ENCODE results near the gene AAGAB.
"Not testable (repeated sequence)": the region's sequence is repeated elsewhere in the genome, so short reads cannot be mapped to it uniquely, and the experiment has no call there.

Gene AAGAB

DNA sequence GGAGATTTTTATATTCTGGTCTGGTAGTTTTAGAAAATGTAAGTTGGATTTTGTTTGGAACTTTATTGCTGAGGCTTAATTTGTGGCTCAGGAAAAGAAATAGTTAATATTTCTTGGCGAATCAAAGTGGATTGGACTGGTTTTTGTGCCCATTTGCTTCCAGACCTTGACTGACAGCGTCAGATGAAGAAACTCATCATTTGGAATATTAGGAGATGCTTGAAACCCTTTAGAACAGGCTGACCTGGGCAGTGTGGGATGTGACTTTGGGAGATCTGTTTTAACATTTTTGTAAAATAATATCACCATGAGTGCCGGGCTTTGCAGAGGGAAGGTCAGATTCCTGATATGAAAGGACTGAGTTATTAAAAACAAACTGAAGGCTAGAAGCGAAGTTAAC, 83.0 kb downstream of the AAGAB start:
- DNase-seq (ENCODE audit: low spot score): no peak

DNA sequence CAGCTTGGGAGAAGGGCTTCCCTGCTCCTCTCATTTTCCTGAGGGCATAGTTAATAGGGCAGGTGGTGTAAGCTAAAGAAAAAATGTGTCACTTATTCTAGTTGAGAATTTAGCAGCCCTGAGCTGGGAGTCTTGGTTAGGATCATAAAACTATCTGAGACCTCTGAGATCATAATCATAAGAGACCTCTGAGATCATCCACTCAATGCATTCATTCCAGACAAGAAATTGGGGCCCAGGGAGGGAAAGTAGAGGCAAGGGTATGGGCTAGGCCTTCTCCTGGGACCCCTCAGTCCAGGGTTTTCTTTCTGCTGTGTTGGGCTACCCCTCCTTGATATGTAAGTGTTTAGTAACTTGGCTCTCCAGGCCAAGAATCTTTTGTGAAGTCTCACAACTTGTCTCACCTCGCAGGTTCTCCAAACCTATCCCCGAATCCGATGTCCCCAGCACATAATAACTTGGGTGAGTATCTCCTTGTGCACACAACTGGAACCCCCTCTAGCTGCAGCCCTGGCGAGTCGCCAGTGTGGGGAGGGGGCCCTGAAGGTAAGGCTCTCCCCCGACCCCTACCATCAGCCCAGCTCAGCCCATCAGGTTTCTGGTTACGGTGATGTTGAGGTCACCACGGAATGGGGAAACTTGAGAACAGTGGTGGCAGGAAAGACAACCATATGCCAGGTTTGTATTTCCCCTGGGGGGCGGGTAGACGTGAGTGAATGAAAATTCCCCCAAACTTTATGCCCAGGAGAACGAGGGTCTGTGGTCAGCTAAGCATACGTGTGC, 84.1 kb downstream of the AAGAB start:
- DNase-seq (ENCODE audit: low spot score): no peak

DNA sequence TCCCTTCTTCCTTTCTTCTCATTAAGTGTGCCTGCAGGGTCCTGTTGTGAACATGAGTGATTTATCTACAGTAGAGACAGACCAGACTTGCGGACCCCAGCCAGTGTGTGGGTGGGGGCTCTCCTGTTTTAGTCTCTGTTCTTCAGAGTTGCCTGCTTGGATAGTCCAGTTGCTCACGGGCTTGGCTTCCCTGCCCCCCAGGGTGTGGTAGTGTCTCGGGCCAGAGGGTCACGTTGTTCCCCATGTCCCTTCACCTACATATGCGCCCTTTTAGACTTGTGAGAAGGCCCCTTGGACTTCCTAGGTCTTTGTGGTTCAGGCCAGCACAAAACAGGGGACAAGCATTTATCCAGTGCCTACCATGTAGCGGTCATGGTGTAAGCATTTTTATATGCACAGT, 85.8 kb downstream of the AAGAB start:
- no peak for DNase-seq (ENCODE audit: low spot score)

DNA sequence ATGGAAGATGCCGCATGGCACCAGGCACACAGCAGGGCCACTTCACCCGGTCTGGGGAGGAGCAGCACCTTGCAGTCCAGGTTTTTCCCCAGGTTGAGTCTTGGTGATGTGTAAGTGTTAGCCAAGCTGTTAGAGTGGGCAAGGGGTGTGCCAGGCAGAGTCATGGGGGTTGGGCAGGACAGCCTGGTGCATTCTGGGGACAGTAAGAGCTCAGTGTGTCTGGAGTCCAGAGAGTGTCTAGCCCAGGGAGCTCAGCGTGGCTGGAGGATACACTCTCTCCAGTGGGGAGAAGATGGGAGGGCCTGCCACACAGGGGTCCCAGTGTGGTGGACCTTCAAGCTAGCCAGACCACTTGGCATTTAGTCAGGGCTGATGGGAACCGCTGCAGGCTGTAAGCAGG, 87.4 kb downstream of the AAGAB start:
- DNase-seq (ENCODE audit: low spot score): no peak

DNA sequence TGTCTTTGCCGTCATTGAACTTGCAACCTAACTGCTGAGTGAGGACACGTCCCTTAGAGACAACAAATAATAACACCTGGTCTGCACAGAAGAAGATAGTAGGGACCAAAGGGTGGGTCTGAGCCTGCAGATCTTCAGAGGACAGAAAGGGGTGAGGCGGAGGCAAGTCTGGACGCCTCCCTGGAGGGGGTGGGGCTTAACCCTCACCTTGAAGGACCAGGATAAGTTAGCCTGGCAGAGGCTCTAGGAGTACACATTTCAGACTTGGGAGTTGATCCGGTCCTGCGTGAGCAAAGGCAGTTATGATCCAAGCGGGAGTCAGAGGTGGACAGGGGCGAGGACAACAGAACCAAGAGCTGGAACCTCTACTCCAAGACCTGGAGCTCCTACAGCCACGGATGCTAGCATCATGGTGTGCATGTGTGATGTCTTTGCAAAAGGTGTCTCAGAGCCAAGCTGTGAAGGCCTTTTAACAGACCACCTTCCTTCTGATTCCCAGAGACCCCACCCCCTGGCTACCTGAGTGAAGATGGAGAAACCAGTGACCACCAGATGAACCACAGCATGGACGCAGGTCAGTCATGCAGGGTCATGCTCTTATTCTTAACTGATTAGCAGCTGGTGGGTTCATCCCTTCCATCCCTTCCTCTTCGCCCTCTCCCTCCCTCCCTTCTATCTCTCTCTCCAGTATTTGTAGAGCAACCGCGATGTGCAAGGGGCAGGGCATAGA, 88.0 kb downstream of the AAGAB start:
- no peak for DNase-seq (ENCODE audit: low spot score)

DNA sequence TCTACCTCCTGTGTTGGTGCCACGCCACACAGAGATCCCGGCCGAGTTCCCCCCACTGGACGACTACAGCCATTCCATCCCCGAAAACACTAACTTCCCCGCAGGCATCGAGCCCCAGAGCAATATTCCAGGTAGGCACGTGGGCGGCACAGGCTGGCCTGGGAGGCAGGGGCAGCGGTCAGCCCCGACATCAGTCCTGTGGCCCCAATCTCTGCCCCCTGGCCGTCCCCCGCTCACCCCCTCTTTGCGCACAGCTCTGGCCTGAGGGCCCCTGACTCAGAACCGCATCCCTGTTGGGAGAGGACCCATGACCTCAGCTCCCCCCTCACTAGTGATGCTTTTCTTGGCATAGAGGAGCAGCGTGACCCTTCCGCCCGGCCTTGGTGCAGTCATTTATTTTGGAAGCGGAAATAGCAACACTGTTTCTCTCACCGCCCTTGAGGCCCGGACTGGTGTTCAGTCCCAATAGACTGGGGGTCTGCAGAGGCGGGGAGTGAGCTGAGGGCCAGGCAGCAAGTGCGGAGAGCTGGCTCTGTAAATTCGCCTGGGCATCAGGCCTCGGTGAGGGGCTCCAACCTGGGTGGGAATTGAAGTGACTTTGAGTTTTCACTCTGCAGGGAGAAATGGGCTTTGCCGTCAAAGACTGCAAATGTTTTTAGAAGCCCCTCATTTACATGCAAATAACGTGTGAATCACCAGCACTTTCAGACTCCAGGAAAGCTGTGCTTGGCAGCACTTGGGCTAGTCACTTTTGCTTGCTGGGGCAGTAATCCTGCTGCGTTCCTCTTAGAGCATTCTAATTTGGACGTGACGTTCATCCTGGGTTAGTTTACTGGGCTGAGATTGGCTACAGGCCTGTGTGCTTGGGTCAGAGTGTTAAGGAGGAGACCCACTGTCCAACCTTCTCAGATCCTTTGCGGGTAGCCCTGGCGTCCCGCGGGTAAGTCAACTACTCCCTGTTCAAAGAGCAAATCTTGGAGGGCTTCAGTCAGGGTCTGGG, 88.9 kb downstream of the AAGAB start:
- DNase-seq (ENCODE audit: low spot score): no peak

DNA sequence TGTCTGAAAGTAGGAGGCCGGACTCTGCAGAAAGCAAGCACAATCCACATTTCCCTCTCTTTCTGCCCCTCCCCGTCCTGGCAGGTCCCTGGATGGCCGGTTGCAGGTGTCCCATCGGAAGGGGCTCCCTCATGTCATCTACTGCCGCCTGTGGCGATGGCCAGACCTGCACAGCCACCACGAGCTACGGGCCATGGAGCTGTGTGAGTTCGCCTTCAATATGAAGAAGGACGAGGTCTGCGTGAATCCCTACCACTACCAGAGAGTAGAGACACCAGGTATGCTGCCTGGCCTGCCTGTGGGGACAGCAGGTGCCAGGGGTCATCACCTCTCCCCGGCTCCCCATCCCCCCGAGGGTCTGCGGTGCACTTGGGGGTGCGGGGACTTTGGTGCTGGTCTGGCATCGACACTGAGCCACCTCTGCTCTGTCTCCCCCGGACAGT, 89.6 kb downstream of the AAGAB start:
- DNase-seq (ENCODE audit: low spot score): no peak

DNA sequence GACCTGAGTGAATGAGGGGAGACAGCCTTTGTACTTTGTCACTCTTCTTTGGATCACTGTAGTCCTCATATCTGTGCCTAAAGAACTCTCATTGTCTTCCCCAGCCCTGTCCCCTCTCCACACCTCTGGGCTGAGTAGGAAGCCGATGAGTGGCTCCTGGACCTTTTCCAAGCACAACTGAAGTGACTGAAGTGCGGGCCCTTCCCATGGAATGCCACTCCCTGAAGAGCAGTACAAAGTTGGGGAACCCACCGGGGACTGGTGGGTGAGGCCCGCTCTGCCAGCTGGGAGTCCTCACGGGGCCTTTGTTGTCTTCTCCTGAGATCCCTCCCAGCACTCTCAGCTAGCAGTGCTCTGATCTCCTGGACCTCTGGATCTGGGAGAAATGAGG, 90.1 kb downstream of the AAGAB start:
- DNase-seq (ENCODE audit: low spot score): no peak

DNA sequence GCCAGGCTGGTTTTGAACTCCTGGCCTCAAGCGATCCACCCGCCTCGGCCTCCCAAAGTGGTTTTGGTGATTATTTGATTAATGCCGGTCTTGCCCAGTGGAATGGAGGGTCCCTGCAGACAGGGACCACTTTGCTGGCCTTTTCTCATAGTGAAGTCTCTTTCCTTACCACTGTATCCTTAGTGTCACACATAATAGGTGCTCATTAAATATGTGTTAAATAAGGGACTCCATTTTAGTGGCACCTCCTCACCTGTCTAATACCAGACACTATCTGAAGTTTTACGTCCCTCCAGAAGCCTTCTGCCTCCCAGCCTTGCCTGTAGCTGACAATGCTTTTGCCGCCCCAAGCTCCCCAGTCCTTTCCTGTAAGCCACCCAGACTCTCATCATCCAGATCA, 91.3 kb downstream of the AAGAB start:
- no peak for DNase-seq (ENCODE audit: low spot score)

DNA sequence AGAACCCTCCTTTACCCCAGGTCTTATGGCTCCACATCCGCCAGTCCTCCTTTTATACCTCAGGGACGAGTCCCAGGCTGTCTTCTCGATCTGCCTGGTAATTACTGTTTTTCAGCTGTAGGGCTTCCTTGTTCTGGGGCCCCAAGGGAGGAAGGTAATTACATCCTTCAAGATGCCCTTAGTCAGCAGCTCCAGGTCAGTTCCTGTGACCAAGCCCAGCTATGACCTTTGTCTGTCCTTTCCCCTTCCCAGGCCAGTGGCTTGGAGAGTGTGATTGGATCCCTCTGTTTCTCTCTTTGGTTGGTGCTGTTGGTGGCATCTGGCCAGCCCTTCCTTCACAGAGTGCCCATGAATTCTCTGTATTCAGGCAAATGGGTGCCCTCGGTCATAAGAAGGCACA, 92.6 kb downstream of the AAGAB start:
- DNase-seq (ENCODE audit: low spot score): no peak

DNA sequence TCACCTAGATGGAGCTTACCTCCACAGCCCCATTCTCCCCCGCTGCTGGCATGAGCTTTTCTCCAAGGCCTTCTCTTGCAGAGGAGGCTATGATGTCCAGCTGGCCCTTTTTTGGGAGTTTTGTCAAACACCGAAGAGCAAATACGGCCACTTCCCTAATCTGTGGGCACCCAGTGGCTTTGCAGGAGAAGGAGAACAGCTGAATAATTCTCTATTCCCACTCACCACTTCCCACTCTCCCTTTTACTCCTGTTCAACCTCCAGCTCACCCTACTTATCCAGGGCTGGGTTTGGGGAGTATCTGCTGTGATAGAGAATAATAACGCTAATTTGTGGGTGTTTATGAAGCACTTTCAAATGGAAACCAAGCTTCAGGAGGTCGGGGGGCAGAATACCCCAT, 93.0 kb downstream of the AAGAB start:
- no peak for DNase-seq (ENCODE audit: low spot score)

DNA sequence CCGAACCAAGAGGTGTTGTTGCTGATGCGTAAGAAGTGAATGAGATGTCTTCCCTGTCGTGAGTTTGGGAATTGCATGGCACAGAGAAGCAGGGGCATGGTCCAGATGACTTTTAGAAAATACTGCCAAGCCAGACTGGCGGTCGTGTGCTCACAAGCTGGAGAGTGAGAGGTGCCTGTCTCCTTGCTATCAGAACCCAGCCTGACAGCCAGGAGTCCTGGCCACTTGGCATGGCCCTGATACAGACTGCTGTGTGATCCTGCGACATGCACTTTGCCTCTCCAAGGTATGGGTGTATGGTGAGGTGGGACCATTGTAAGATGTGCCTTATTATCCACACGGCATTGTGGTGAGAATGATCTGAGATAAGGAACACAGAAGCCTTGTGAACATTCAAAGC, 96.1 kb downstream of the AAGAB start:
- DNase-seq (ENCODE audit: low spot score): no peak

DNA sequence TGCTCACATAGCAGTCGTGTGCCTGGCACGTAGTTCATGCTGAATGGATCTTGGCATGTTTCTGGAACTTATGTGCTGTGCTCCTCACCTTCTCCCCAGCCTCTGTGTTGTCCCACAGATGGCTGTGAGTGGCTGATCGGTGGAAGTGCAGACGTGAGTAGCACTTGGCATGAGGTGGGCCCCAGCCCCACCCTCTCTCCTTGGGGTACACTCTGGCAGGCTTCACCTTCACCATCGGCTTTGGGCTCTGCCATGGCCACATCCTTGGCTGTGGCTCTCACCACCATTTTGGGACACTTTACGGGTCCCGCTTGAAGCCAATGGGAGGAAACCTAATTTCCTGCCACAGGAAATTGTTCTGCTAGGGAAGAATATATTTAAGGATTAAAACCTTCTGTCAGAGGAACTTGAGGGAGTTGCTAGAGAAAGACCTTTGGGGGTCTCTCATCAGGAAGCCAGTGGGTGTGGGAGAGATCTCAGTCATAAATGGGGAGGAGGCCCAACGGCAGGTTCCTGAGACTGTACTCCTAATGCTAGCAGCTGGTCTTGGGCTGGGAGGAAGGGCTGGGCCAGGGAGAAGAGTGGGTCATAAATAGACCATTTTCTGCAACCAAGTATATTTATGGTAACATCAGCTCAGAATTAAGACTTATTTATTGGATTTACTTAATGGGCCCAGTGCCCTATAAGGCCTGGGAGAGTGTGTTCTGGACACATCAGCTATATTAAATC, 96.8 kb downstream of the AAGAB start:
- no peak for DNase-seq (ENCODE audit: low spot score)

DNA sequence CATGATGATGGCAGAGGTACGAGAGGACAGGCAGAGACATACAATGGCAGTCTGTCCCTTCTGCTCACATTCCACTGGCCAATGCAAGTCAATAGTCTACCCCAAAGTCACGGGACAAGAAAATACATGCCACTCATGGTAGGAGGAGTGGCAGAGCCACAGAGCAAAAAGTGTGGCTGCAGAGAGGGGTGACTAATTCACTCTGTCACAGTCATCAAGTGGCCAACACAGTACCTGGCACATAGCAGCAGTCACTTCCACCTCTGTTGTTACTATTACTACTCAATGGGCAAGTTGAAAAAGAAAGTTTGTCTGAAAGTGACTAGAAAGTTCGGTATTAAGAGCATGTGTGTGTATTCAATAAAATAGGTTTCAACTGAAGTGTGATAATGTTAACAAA, 97.6 kb downstream of the AAGAB start:
- DNase-seq (ENCODE audit: low spot score): no peak

DNA sequence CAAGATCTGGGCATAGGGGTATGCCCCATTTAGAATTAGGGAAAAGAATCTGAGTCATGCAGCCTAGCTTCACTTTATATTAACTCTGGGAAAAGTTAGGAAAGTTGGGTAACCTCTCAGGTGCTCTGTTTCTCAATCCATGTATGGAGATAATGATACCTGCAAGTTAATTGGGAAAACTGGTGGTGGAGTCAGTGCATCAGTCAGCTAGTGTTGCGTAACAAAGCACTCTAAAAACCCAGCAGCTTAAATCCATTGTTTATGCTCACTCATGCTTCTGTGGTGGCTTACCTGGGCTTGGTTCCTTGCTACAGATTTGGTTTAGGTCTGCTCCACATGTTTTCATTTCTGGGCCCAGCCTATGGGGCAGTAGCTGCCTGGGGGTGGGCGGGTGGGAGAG, 98.0 kb downstream of the AAGAB start:
- DNase-seq (ENCODE audit: low spot score): no peak

DNA sequence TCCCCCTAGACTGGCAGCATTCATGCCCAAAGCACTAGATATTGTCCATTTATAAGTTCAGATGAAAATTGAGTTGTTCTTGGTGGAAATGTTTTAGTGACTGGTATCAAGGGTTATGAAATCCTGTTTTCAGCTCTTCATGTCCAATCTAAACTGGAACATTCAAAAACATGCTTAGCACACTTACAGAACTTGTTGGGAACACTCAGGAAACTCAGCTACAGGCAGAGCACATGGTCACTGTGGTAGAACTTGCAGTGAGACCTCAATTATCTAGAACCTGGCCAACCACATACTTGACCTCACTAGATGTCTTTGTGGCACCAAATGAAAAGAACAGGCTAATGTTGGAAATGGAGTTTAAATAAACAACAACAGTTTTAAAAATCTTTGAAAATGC, 100.2 kb downstream of the AAGAB start:
- DNase-seq (ENCODE audit: low spot score): no peak

DNA sequence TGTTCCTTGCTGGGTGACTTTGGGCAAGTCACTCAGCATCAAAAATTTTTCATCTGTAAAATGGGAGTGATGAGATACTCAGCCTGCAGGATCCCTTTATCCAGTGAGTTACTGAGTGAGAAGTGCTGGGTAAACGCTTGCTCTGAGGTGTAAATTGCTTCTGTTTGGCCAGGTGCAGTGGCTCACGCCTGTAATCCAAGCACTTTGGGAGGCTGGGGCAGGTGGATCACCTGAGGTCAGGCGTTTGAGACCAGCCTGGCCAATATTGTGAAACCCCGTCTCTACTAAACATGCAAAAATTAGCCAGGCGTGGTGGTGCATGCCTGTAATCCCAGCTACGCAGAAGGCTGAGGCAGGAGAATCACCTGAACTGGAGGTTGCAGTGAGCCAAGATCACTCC, 101.4 kb downstream of the AAGAB start:
- DNase-seq (ENCODE audit: low spot score): not testable (repeated sequence)

DNA sequence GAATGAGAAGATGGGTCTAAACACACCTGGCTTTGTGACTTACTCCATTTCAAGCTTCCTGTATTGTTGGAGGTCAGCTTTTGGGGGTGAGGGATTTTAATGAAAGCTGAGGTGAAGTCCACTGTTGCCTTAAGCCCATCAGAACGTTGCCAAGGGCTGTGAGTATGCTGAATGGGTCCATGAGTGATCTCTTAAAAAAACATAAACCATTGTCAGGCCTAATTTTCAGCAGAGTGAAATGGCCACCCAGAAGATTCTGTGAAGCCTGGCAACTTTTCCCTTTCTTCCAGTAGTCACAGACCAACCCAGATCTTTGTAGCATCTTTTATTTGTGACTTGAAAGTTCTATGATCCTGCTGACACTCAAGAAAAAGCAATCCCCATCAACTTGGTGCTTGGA, 102.0 kb downstream of the AAGAB start:
- no peak for DNase-seq (ENCODE audit: low spot score)

Measured in activated CD4-positive, alpha-beta T cell treated with anti-CD3 and anti-CD28 coated beads, Interleukin-2, Interleukin-4, amounts not matched to agents 100 ng/mL and 50 ng/mL, durations not matched to agents 16 hours and 8 hours (primary cell).